ENCODE data around the gene USP43.

Gene USP43

GRCh38 chr17:9725575-9725974 is 80.3 kb downstream of the USP43 start:
- no peak overlapping the region for H3K4me3 ChIP-seq (ENCODE audit: low read depth, low read length)
- TF ChIP-seq ZBTB8A (tag by site-specific recombination; IDR thresholded peaks at IDR 0.05) (no peak), ZNF629 (tag by site-specific recombination; IDR thresholded peaks at IDR 0.05) (no peak), KLF10 (tag by site-specific recombination; IDR thresholded peaks at IDR 0.05) (no peak)
- TF ChIP-seq, protein P1, sequence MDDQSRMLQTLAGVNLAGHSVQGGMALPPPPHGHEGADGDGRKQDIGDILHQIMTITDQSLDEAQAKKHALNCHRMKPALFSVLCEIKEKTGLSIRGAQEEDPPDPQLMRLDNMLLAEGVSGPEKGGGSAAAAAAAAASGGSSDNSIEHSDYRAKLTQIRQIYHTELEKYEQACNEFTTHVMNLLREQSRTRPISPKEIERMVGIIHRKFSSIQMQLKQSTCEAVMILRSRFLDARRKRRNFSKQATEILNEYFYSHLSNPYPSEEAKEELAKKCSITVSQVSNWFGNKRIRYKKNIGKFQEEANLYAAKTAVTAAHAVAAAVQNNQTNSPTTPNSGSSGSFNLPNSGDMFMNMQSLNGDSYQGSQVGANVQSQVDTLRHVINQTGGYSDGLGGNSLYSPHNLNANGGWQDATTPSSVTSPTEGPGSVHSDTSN (CRISPR knock-in tag; IDR thresholded peaks at IDR 0.05): no peak
- TF ChIP-seq, protein P2, sequence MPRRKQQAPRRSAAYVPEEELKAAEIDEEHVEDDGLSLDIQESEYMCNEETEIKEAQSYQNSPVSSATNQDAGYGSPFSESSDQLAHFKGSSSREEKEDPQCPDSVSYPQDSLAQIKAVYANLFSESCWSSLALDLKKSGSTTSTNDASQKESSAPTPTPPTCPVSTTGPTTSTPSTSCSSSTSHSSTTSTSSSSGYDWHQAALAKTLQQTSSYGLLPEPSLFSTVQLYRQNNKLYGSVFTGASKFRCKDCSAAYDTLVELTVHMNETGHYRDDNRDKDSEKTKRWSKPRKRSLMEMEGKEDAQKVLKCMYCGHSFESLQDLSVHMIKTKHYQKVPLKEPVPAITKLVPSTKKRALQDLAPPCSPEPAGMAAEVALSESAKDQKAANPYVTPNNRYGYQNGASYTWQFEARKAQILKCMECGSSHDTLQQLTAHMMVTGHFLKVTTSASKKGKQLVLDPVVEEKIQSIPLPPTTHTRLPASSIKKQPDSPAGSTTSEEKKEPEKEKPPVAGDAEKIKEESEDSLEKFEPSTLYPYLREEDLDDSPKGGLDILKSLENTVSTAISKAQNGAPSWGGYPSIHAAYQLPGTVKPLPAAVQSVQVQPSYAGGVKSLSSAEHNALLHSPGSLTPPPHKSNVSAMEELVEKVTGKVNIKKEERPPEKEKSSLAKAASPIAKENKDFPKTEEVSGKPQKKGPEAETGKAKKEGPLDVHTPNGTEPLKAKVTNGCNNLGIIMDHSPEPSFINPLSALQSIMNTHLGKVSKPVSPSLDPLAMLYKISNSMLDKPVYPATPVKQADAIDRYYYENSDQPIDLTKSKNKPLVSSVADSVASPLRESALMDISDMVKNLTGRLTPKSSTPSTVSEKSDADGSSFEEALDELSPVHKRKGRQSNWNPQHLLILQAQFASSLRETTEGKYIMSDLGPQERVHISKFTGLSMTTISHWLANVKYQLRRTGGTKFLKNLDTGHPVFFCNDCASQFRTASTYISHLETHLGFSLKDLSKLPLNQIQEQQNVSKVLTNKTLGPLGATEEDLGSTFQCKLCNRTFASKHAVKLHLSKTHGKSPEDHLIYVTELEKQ (tag by site-specific recombination; IDR thresholded peaks at IDR 0.05; ENCODE audit: borderline replicate concordance): no peak
- no peaks in the 10 kb centered on the region for H3K4me1 ChIP-seq (ENCODE audit: control insufficient read depth, insufficient read depth, low read length)
- ChIA-PET CTCF (interaction anchor here (0.5 to 1.6 kb wide), 3 partner anchors 43 to 245 kb away, joined by 5 to 7 read pairs (median 5); no protein-coding TSS in a partner anchor), POLR2A (no interaction called here)
- H3K27ac ChIP-seq (ENCODE audit: extremely low read depth, low read depth, low read length): no peak overlapping the region
- H3K36me3 ChIP-seq (ENCODE audit: control insufficient read depth in 2 of 2, insufficient read depth in 1 of 2, low read length in 2 of 2): peaks cover 0 to 9% of the 10 kb centered on the region in 2 experiments; a peak in 1 of 3 replicates
- no peaks in the 10 kb centered on the region for H3K9me3 ChIP-seq (ENCODE audit: control insufficient read depth, insufficient read depth, low read depth, low read length)

DNA sequence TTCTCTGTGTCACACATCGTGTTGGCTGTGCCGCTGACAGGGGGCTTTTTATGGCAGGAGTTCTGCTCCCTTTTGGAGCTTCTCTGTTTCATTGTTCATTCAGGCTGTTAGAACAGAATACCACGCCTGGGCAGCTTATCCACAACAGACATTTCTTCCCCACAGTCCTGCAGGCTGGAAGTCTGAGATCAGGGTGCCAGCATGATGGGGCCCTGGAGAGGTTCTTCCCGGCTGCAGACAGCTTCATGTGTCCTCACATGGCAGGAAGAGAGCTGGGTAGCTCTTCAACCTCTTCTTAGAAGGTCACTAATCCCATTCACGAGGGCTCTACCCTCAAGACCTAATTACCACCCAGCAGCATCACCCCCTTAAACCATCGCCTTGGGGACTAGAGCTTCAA is 81.0 kb downstream of the USP43 start:
- Histone ChIP-seq H3K9me3 (ENCODE audit: control insufficient read depth, insufficient read depth, low read depth, low read length) (no peaks in the 10 kb centered on the region), H3K27ac (ENCODE audit: extremely low read depth, low read depth, low read length) (no peak overlapping the region), H3K4me1 (ENCODE audit: control insufficient read depth, insufficient read depth, low read length) (no peaks in the 10 kb centered on the region), H3K36me3 (ENCODE audit: control insufficient read depth in 2 of 2, insufficient read depth in 1 of 2, low read length in 2 of 2) (peaks cover 0 to 9% of the 10 kb centered on the region in 2 experiments; a peak in 1 of 3 replicates), H3K4me3 (ENCODE audit: low read depth, low read length) (no peak overlapping the region)
- ChIA-PET CTCF (interaction anchor here (0.6 to 1.6 kb wide), 5 partner anchors 15 to 202 kb away, joined by 3 to 7 read pairs (median 5); no protein-coding TSS in a partner anchor), POLR2A (no interaction called here)
- TF ChIP-seq ZNF549 (tag by site-specific recombination; IDR thresholded peaks at IDR 0.05): no peak
- TF ChIP-seq ZNF391 (tag by site-specific recombination; IDR thresholded peaks at IDR 0.05; ENCODE audit: borderline replicate concordance, low read depth): no peak
- TF ChIP-seq ZNF433 (tag by site-specific recombination; IDR thresholded peaks at IDR 0.05; ENCODE audit: low read depth): no peak
- TF ChIP-seq YY2 (tag by site-specific recombination; IDR thresholded peaks at IDR 0.05): no peak
- no peak for TF ChIP-seq HOXD13 (CRISPR knock-in tag; IDR thresholded peaks at IDR 0.05; ENCODE audit: borderline replicate concordance)
- TF ChIP-seq ZFHX2 (tag by site-specific recombination; conservative IDR thresholded peaks at IDR 0.05): no peak
- no peak for TF ChIP-seq MEIS1 (CRISPR knock-in tag; IDR thresholded peaks at IDR 0.05; ENCODE audit: borderline replicate concordance)
- TF ChIP-seq KLF17 (tag by site-specific recombination; IDR thresholded peaks at IDR 0.05): no peak

DNA sequence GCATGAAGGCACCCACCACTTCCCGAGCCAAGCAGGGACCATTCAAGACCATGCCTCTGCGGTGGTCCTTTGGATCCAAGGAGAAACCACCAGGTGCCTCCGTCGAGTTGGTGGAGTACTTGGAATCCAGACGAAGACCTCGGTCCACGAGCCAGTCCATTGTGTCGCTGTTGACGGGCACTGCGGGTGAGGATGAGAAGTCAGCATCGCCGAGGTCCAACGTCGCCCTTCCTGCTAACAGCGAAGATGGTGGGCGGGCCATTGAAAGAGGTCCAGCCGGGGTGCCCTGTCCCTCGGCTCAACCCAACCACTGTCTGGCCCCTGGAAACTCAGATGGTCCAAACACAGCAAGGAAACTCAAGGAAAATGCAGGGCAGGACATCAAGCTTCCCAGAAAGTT is 82.7 kb downstream of the USP43 start:
- POLR2A ChIA-PET: no interaction called here
- TF ChIP-seq ZNF777 (tag by site-specific recombination; IDR thresholded peaks at IDR 0.05; ENCODE audit: borderline replicate concordance): no peak
- TF ChIP-seq ZSCAN23 (tag by site-specific recombination; IDR thresholded peaks at IDR 0.05): no peak
- no peak for TF ChIP-seq TRIM28 (IDR thresholded peaks at IDR 0.05; ENCODE audit: borderline replicate concordance, low read length)
- no peak for TF ChIP-seq ZNF473 (tag by site-specific recombination; IDR thresholded peaks at IDR 0.05)
- no peak for TF ChIP-seq ATF2 (tag by site-specific recombination; IDR thresholded peaks at IDR 0.05; ENCODE audit: low read depth)
- no peak for TF ChIP-seq ZNF24 (tag by site-specific recombination; IDR thresholded peaks at IDR 0.05)
- no peak for TF ChIP-seq IKZF3 (tag by site-specific recombination; IDR thresholded peaks at IDR 0.05)
- TF ChIP-seq ZNF433 (tag by site-specific recombination; IDR thresholded peaks at IDR 0.05; ENCODE audit: low read depth): no peak
- no peak for TF ChIP-seq ZNF585B (tag by site-specific recombination; IDR thresholded peaks at IDR 0.05)
- no peak for TF ChIP-seq SP2 (tag by site-specific recombination; IDR thresholded peaks at IDR 0.05)
- no peak for TF ChIP-seq GLIS1 (tag by site-specific recombination; IDR thresholded peaks at IDR 0.05)
- no peak for TF ChIP-seq MYNN (tag by site-specific recombination; IDR thresholded peaks at IDR 0.05; ENCODE audit: borderline replicate concordance)
- TF ChIP-seq KLF1 (tag by site-specific recombination; IDR thresholded peaks at IDR 0.05): no peak
- TF ChIP-seq ZNF37A (tag by site-specific recombination; IDR thresholded peaks at IDR 0.05): no peak
- no peak for TF ChIP-seq ZNF350 (tag by site-specific recombination; IDR thresholded peaks at IDR 0.05)

More for the DNA sequence above, 82.7 kb downstream of the USP43 start:
- Histone ChIP-seq H3K27ac (ENCODE audit: extremely low read depth, low read depth, low read length) (no peak overlapping the region), H3K4me3 (ENCODE audit: low read depth, low read length) (no peak overlapping the region), H3K4me1 (ENCODE audit: control insufficient read depth, insufficient read depth, low read length) (no peaks in the 10 kb centered on the region), H3K9me3 (ENCODE audit: control insufficient read depth, insufficient read depth, low read depth, low read length) (no peaks in the 10 kb centered on the region), H3K36me3 (ENCODE audit: control insufficient read depth in 2 of 2, insufficient read depth in 1 of 2, low read length in 2 of 2) (peaks cover 0 to 9% of the 10 kb centered on the region in 2 experiments; a peak in 1 of 3 replicates)
- CTCF ChIA-PET: interaction anchor here (0.6 to 4.8 kb wide), 27 partner anchors 10 to 775 kb away, joined by 3 to 30 read pairs (median 4); partner anchors contain the start of gene CFAP52

Data from HEK293 (cell line).